ENCODE data around the gene ACOX2.
A peak's percentile ranks its signal among the peaks of the same experiment; 100 is the strongest.

The ACOX2 gene

DNA sequence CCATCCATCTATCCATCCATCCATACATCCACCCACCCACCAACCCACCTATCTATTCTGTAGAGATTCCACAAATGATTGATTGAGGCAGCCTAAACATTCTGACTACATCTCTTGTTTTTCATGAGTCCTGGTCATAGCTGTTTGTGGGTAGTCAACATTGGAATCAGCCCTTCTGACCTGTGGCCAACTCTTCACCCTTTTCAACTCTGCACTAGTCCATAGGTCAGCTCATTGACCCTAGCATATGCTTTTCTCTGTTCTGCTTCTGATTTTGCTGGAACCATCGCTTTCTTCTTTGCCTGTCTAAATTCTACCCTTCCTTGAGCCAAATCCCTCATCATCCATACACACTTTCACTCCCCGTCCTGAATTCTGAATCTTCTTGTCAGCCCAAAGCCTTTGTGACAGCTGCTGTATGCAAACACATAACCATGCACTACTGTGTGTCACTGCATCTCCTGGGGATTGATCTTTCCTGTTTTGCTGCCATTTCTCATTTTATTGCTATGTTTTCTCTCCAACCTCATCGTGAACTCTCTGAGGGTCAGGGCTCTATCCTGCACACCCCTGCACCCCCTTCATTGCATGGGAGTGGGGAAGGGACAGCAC lies 61.9 kb downstream of the ACOX2 start:
- no peak for DNase-seq (ENCODE audit: low read depth in 3 of 3, low spot score in 1 of 3)

DNA sequence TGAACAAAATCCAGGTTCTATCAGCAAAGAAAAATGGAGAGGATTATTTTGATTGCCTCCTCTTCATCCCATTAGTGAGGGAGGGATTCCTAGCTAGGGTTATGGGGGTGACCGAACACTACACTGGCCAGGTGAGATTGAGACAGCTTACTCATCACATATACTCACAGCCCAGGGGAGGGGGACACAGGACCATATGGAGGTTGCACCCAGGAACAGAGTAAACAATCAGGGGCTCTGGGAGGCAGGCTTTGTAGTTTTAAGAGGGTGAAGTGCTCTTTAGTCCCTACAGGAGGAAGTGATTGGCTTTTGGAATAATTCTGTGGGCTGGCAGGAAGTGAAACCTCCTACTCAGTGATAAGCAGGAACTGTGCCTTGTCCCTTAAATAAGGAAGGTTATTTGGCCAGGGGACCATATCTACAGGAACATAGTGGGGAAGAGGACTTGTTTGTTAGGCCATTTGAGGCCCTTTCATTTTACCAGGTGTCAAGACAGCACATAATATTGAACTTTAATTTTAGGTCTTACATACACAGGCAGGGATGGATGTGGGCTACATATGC lies 62.6 kb downstream of the ACOX2 start:
- no peak for DNase-seq (ENCODE audit: low read depth in 3 of 3, low spot score in 1 of 3)

DNA sequence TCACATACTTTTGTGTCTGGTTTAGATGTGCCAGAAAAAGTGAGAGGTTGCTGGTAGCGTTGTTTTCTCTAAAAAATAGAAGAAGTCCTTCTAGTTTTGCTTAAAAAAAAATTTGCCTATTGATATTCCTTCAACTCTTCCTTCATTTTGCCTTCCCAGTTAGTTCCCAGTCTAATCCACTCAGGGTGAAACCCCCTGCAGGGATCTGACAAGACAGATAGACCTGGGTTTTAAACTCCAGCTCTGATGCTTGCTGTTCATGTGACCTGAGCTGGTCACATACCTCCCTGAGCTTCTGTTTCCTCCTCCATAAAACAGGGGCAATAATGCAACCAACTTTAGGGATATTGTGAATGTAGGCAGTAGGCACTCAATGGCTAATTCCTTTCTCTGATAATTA lies 63.7 kb downstream of the ACOX2 start:
- DNase-seq (ENCODE audit: low read depth in 3 of 3, low spot score in 1 of 3) = no peak

DNA sequence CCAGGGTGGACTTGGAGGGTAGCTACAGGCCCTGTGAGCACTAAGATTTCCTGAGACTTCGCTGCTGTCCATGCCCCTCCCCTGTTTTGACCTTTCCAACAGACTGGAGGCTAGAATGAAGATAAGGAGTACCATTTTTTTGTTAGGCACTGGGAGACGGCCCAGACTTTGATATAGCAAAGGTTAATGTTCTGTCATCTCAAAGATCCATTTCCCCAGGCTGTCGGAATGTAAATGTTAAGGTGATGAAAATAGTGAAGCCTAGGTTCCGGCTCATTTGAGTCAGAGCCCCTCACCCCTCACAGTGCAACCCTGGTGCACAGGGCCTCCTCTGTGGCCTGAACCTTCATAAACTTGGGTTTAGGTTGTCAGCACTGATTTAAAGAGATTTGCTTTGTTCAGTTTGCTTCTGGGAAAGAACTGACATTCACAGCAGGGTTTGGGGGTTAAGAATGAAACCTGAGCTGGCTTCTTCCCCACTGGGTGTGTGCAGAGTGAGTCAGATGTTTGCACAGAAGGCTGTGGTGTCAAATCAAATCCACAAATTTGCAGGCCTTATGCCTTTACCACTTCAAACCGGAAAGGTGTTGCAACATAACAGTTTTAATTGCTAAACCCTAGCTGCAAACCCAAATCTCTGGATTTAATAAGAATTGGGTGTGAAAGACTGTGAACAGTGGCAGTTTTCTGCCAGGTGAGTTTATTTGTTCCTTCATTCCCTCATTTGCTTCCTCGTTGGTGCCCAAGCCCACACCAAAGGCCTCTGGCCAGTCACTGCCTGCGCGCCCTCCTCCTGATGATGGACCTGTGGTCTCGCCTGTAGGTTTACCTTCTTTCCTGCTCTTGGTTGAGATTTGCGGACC lies 65.7 kb downstream of the ACOX2 start:
- DNase-seq (ENCODE audit: low read depth in 3 of 3, low spot score in 1 of 3) = peak in 1 of 3 donors; percentile 13

DNA sequence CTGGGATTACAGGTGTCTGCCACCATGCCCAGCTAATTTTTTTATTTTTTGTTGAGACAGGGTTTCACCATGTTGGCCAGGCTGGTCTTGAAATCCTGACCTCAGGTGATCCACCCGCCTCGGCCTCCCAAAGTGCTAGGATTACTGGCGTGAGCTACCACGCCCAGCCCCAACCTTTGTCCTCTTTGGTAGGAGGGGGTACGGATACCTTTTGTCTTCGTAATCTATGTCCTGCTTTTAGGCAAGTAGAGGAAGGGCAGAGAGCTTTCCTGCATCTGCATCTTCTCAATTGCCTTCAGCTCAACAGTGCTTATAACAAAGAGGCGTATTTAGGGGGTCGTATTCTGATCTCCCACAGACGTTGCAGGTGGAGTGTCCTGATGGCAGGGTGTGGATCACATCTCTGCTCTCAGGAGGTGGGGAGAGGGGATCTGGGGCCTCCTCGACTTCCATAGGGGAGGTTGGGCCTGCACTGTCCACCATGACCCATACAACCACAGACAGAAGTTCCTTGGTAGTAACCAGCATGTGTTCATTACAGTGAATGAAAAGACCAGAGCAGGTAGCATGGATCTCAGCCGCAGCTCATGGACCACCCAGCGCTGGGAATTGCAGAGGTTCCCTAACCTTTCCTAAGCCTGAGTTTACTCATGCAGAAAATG lies 66.5 kb downstream of the ACOX2 start:
- DNase-seq (ENCODE audit: low read depth in 3 of 3, low spot score in 1 of 3) = no peak

DNA sequence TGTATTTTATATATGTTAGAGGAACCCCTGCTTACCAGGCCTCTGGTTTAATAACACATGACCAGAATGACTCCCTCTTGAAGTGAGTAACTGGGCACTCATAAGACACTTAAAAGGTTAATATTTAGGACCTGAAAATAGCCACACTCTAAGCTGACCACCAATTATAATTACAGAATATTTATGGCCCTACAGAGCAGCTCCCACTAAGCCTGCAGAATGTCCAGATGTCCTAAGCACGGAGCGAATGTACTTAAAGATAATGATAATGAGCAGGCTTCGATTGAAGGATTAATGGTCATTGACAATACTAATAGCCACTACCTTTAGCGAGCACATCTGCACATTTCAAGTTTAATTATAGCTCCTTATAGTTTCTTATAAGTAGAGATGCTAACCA lies 67.9 kb downstream of the ACOX2 start:
- DNase-seq (ENCODE audit: low read depth in 3 of 3, low spot score in 1 of 3) = no peak

DNA sequence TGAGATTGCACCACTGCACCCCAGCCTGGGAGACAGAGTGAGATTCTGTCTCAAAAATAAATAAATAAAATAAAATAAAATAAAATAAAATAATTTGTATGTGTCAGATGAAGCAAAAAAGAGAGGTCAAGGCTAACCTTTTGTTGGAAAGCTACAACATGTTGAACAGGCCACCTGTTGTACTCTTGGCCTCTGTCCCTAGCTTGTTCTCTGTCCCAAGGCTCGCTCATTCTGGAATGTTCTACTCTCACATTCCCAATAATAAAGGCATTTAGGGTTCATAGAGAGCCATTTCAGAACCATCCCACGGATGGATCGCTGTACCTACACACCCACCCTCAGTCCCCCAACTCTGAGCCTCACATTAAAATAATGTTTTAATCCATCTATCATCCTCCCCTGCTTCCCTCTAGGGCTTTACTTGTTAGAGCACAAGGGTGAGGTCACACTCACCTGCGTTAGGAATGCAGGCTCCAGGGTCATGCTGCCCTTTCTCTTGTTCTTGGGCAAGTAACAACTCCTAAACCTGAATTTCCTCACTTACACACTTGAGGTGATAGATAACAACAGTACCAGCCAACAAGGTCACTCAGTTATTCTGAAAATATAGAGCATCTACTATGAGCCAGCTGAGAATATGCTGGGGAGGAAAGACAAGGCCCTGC lies 70.0 kb downstream of the ACOX2 start:
- DNase-seq (ENCODE audit: low read depth in 3 of 3, low spot score in 1 of 3) = no peak

DNA sequence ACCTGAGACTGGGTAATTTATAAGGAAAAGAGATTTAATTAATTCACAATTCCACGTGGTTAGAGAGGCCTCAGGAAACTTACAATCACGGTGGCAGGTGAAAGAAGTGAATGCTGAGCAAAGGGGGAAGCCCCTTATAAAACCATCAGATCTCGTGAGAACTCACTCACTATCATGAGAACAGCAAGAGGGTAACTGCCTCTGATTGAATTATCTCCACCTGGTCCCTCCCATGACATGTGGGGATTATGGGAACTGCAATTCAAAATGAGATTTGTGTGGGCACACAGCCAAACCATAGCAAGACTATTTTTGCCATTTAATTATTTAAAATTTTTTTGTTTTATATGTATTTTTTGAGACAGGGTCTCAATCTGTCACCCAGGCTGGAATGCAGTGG lies 72.1 kb downstream of the ACOX2 start:
- no peak for DNase-seq (ENCODE audit: low read depth in 3 of 3, low spot score in 1 of 3)

DNA sequence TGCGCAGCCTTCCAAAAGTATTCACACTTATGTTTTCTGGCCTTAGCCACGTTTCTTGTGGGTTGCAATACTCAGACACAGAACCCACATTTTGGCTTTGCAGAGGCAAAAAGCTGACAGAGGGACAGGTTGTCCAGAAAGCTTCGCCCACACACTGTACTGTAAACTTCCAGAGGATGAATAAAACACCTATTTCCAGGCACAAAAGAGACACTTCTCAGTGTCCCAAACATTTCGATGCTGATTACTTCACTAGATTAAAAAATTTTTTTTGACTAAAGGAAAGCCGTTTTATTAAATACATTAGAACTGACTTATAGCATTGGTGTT lies 73.1 kb downstream of the ACOX2 start:
- DNase-seq (ENCODE audit: low read depth in 3 of 3, low spot score in 1 of 3) = no peak

DNA sequence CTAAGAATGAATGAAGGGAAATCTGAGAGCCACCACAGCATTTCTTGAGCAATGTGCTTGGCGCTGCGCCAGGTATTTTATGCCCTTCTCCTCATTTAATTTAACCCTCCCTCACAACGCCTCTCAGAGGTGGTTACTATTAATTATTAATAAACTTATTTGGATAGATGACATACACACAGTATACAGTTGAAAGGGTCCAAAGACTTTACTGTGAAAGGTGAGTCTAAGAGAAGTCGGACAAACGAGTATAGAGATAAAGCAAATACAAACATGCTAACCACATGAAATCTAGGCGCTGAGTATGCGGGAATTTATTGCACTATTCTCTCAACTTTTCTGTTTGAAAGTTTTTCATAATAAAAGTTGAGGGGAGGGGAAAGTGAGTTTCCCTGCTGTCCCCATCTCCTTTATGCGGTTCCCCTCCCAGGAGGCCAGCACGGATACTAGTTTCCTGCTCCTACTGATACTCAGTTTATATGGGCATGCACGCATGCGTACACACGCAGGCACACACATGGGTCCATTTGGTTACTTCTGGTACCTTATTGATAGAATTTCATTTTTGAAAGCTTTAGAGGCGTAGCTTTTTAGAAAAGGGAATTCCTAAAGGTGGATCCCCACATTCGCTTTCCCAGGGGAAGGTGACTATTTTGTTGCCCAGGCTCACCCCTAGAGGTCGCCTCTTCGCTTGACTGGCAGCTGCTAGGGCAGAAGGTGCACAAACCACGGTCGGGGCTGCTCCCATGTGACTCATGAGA lies 73.6 kb downstream of the ACOX2 start:
- DNase-seq (ENCODE audit: low read depth in 3 of 3, low spot score in 1 of 3) = peak; percentile 24 to 48 (median 47)

DNA sequence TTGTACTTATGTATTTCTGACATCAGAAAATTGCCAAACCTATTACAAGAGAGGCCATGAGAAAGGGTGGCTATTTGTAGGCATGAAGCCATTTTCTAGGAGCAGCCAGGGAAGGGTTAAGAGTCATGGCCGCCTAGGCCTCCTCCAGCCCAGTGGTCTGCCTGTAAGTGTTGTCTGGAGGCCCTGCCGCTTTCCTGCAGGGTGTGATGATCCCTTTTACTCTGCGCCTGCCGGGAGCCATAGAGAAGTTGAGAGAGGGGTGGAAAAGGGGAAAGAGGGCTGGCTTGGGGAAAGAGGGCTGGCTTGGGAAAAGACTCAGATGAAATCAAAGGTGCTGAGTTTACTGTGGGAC lies 74.2 kb downstream of the ACOX2 start:
- DNase-seq (ENCODE audit: low read depth in 3 of 3, low spot score in 1 of 3) = no peak

DNA sequence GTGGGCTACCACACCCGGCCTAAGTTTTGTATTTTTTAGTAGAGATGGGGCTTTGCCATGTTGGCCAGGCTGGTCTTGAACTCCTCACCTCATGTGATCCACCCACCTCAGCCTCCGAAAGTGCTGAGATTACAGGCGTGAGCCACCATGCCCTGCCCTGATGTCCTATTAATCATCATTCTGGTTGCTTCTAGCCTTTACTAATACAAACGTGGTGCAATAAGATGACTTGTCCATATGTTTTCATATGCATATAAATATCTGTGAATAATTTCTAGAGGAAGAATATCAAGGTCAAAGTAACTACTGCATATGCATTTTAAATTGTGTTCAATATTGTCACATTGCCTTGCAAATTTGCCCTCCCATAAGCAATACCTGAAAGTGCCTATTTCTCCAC lies 77.8 kb downstream of the ACOX2 start:
- no peak for DNase-seq (ENCODE audit: low read depth in 3 of 3, low spot score in 1 of 3)
